Stomach (tissue), 9 donors: ENCODE measurements around the gene LNX1. TPM values are rescaled to one million over a fixed set of nuclear protein-coding genes. Genes with fewer than 3 reads are reported as not detected.

ENCODE experiments used
- DNase-seq, 2 donors: peaks; one replicate each; pipeline versions ENCODE4 v3.0.0 to v3.0.0-alpha.2; 2013 to 2019
- H3K27ac ChIP-seq, 5 donors: fragments of 200-600 bp in 4 of 5; sonication (generic) in 4 of 5; one replicate each; pipeline ENCODE4 v1.5.1; 2013 to 2019; ENCODE audit warnings: mild to moderate bottlenecking in 1 of 5, moderate library complexity in 1 of 5
- H3K27me3 ChIP-seq, 3 donors: fragments of 200-600 bp; sonication (generic); one replicate each; pipeline ENCODE4 v1.5.1; 2017 to 2019; ENCODE audit warnings: mixed run types in 1 of 3
- H3K36me3 ChIP-seq, 4 donors: fragments of 200-600 bp; sonication (generic); 1 replicate in 3 of 4; 2 replicates in 1 of 4; pipeline ENCODE4 v1.5.1; 2016 to 2019
- H3K4me1 ChIP-seq, 4 donors: fragments of 200-600 bp; sonication (generic); one replicate each; pipeline ENCODE4 v1.5.1; 2016 to 2019
- H3K4me3 ChIP-seq, 4 donors: fragments of 200-600 bp; sonication (generic) in 3 of 4; one replicate each; pipeline ENCODE4 v1.5.1; 2016 to 2019; ENCODE audit warnings: mild to moderate bottlenecking in 1 of 4
- H3K9me3 ChIP-seq, 4 donors: fragments of 200-600 bp; sonication (generic); one replicate each; pipeline ENCODE4 v1.5.1; 2016 to 2019
- CTCF ChIP-seq, 7 experiments: fragments of 450-650 bp in 4 of 7; fragments of 200-600 bp in 3 of 7; sonication (generic) in 3 of 7; IDR thresholded peaks; one replicate each; pipeline ENCODE4 v1.5.1; 2016 to 2019; ENCODE audit warnings: antibody characterized with exemption in 7 of 7, control low read depth in 2 of 7, mild to moderate bottlenecking in 1 of 7
- EP300 ChIP-seq: sonication (generic); formaldehyde crosslinking; IDR thresholded peaks from one replicate; pipeline ENCODE4 v1.6.1; 2017; ENCODE audit warnings: antibody characterized with exemption
- POLR2A ChIP-seq, 4 donors: fragments of 450-650 bp; IDR thresholded peaks; one replicate each; pipeline ENCODE4 v1.6.1; 2016; ENCODE audit warnings: antibody characterized with exemption in 4 of 4, control low read depth in 2 of 4, mild to moderate bottlenecking in 1 of 4, moderate library complexity in 1 of 4
- POLR2AphosphoS5 ChIP-seq, 3 donors: sonication (generic); formaldehyde crosslinking; IDR thresholded peaks; one replicate each; pipeline ENCODE4 v1.6.1; 2016; ENCODE audit warnings: antibody characterized with exemption in 3 of 3
- WGBS, 5 donors: extraction: QIAGEN DNeasy Blood & Tissue Kit in 3 of 5; methylation state at CpG; one replicate each; pipeline versions ENCODE4 v1.1.5 to v1.1.7; 2013 to 2018; 5-methylcytosine and 5-hydroxymethylcytosine counted together
- intact Hi-C: fragments of 100-400 bp; cut with DNase I; formaldehyde crosslinking; loops from one replicate; pipeline ENCODE4 v1.15.1; 2023; ENCODE audit warnings: low total_unique reads
- polyA plus RNA-seq, 3 donors: library from polyadenylated mRNA; stranded (reverse); fragments of 200-250 nt; gene quantifications; one replicate each; pipeline ENCODE4 v1.2.3, GENCODE V29; 2013
- total RNA-seq, 5 donors: library from RNA; depleted of rRNA; stranded (reverse); fragments of >200 nt; gene quantifications; one replicate each; pipeline versions ENCODE4 v1.1.0 to v1.2.3, GENCODE V29; 2014 to 2016
- donor health status: healthy with polysubstance abuse.
- donor health status: Bipolar disorder and iron deficiency.
- donor health status: healthy.

Gene LNX1
- total and polyA plus RNA-seq, 8 donors: 5.4 to 30.9 (median 11.6) TPM

- no peaks in the 10 kb centered on the region for H3K27me3 ChIP-seq
- H3K9me3 ChIP-seq: no peaks in the 10 kb centered on the region
- peaks cover 0 to 10% (median 4%) of the 10 kb centered on the region in 4 donors for H3K4me1 ChIP-seq
- intact Hi-C loops: no loop called here
- DNase-seq: peak in 1 of 2 donors; percentile 67
- H3K27ac ChIP-seq: no peak overlapping the region
- no peak overlapping the region for H3K4me3 ChIP-seq
- WGBS, 5 donors: 59 to 80% (median 65%) methylated on average over 3 of the region's 3 CpGs
- no peak for TF ChIP-seq EP300
- TF ChIP-seq POLR2AphosphoS5 (IDR thresholded peaks at IDR 0.05): peak in 2 of 3 donors; percentile 8 to 48
- no peak for TF ChIP-seq CTCF (IDR thresholded peaks at IDR 0.05)
- no peak for TF ChIP-seq POLR2A (IDR thresholded peaks at IDR 0.05)
- peaks cover 9 to 87% (median 75%) of the 10 kb centered on the region in 4 donors for H3K36me3 ChIP-seq
These were observed 135.5 kb downstream of the LNX1 start for GRCh38 chr4:53455766-53456165.

GRCh38 chr4:53453385-53453784 is 137.9 kb downstream of the LNX1 start:
- Histone ChIP-seq H3K36me3 (peaks cover 9 to 66% (median 54%) of the 10 kb centered on the region in 4 donors), H3K4me3 (no peak overlapping the region), H3K4me1 (no peaks in the 10 kb centered on the region), H3K27me3 (no peaks in the 10 kb centered on the region), H3K27ac (no peak overlapping the region), H3K9me3 (no peaks in the 10 kb centered on the region)
- 92 to 96% (median 94%) methylated on average over 2 of the region's 2 CpGs for whole genome bisulfite sequencing, 5 donors
- no peak for DNase-seq
- TF ChIP-seq EP300 (no peak), POLR2AphosphoS5 (IDR thresholded peaks at IDR 0.05) (no peak), CTCF (IDR thresholded peaks at IDR 0.05) (no peak), POLR2A (IDR thresholded peaks at IDR 0.05) (no peak)
- intact Hi-C loops: no loop called here

GRCh38 chr4:53450773-53451172 is 140.5 kb downstream of the LNX1 start:
- Histone ChIP-seq H3K4me3 (no peak overlapping the region), H3K27me3 (no peaks in the 10 kb centered on the region), H3K4me1 (no peaks in the 10 kb centered on the region), H3K36me3 (peaks cover 9 to 57% (median 47%) of the 10 kb centered on the region in 4 donors), H3K9me3 (no peaks in the 10 kb centered on the region), H3K27ac (no peak overlapping the region)
- 91 to 95% (median 94%) methylated on average over 3 of the region's 3 CpGs for WGBS, 5 donors
- TF ChIP-seq POLR2A (IDR thresholded peaks at IDR 0.05) (no peak), POLR2AphosphoS5 (IDR thresholded peaks at IDR 0.05) (no peak), EP300 (no peak), CTCF (IDR thresholded peaks at IDR 0.05) (no peak)
- DNase-seq: no peak
- intact Hi-C loops: no loop called here

DNA sequence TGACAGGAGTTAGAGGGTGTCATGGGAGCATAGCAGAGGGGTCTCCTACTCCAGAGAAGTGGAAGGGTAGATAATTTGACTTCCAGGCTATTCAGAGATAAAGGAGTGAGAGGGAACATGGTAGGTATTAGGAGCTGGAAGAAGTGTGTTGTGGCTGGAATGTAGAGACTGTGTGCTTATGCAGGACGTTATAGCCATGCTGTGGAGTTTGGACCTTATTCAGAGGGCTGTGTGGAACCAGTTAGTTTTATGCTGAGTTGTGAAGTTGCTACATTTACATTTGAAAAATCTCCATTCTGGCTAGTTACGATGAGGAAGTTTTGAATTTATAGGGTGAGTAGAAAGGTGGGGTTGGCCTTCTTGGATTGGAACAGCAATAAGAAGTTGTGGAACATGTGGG is 146.3 kb downstream of the LNX1 start:
- H3K27me3 ChIP-seq: no peaks in the 10 kb centered on the region
- intact Hi-C loops: no loop called here
- H3K36me3 ChIP-seq: peaks cover 5 to 48% (median 36%) of the 10 kb centered on the region in 4 donors
- H3K4me3 ChIP-seq: no peak overlapping the region
- H3K27ac ChIP-seq: no peak overlapping the region
- TF ChIP-seq CTCF (IDR thresholded peaks at IDR 0.05): no peak
- TF ChIP-seq POLR2AphosphoS5 (IDR thresholded peaks at IDR 0.05): no peak
- no peak for TF ChIP-seq EP300
- no peak for TF ChIP-seq POLR2A (IDR thresholded peaks at IDR 0.05)
- no peak for DNase-seq
- H3K9me3 ChIP-seq: no peaks in the 10 kb centered on the region
- H3K4me1 ChIP-seq: no peaks in the 10 kb centered on the region
- 90 to 97% (median 94%) methylated on average over 2 of the region's 2 CpGs for WGBS, 5 donors
